ENCODE data around the gene SNX30.

SNX30 gene

DNA sequence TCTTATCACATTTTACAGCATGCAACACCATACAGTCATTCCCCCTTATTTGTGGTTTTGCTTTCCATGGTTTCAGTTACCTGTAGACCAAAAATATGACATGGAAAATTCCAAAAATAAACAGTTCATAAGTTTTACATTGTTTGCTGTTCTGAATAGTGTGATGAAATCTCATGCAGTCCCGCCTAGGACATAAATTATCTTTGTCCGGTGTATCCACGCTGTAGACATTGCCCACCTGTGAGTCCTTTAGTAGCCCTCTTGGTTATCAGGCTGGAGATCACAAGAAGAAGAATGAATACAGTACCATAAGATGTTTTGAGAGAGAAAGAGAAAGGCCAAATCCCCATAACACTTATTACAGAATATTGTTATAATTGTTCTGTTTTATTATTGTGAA lies 72.1 kb downstream of the SNX30 start:
- no peak for DNase-seq (ENCODE audit: low read depth in 3 of 3)

DNA sequence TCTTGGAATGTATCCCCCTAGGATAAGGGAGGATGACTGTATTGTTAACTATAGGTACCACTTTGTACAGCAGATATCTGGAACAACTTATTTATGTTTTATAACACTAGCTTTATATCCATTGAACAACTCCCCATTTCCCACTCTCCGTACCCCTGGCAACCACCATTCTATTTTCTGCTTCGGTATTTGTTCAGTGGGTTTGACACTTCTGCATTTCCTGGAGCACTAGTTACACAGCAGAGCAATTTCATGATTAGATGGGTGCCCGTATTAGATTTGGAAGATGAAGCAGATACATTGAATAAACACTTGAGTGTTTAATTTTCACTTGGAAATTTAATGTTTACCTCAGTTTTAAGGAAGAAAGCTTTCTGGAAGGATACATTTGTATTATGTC lies 72.7 kb downstream of the SNX30 start:
- DNase-seq (ENCODE audit: low read depth in 3 of 3), result no peak

DNA sequence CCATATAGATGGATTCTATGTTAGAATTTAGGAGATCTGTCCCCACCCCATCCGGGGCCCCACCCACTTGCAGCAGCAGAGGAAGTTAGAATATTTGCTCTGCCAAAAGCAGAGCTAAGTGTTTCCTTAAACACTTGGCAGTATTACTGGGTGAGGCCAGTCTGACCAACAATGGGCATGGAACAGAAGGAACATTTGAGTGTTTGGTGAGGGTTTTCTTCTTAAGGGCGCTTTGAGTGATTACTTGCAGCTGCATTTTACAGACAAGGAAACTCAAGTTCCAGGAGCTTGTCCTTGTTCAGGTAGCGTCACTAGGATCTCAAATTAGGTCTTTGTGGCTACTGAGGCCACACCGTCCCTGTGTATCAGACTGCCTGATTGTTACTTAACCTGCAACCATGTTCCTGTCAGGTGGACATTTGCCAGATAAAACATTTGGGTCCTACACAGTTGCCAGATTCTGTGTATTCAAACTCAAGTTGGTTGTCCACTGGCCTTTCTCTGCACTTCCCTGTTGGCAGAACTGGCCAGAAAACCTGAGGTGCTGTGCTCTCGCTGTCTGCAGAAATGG lies 80.8 kb downstream of the SNX30 start:
- no peak for DNase-seq (ENCODE audit: low read depth in 3 of 3)

DNA sequence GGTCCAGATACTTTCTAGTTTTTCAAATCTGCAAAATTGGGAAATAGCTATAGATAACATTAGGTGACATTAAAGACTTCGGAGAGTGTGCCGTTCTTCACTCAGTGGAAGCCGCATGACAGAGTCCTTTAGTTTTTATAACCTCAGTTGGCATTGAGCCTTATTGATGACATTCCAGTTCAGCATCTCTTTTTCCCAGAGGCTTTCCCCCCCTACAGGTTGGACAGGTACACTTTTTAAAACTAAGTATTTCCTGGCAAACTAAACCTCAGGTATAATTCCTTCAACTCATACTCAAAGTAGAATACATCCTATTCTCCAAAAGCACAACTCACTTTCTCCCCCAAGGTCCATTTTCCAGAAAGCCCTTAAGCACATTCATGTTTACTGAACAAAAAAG lies 81.4 kb downstream of the SNX30 start:
- DNase-seq (ENCODE audit: low read depth in 3 of 3), result no peak

DNA sequence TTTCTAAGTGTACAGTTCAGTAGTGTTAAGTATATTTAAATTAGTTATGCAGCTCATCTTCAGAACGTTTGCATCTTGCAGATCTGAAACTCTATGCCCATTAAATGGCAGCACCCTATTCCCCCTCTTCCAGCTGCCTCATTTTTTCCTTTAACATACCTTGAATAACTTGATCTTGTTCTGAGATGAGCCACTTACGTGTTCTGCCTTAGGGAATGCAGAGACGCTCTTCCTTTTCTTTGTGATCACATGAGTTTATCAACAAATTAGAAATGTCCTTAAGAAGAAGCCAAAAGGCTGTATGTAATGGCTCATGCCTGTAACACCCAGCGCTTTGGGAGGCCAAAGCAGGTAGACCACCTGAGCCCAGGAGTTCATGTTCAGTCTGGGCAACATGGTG lies 82.5 kb downstream of the SNX30 start:
- no peak for DNase-seq (ENCODE audit: low read depth in 3 of 3)

DNA sequence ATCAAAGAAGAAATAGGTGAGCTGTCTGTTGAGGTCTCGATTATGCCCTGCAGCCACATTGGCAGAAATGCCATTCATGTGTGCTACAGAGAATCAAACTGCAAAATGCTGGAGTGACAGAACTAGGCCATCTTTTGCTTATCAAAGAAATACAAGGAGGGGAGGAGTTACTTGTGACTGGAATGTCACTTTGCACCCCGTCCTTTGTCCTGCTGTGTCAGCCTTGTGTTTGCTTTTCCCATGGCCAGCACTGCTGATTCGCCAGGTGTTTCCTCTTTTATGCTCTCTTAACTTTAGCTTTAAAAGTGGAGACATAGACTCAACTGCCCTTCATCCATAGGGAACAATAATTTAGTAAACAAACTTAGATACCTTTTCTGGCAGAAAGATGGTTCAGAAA lies 85.8 kb downstream of the SNX30 start:
- DNase-seq (ENCODE audit: low read depth in 3 of 3), result no peak

DNA sequence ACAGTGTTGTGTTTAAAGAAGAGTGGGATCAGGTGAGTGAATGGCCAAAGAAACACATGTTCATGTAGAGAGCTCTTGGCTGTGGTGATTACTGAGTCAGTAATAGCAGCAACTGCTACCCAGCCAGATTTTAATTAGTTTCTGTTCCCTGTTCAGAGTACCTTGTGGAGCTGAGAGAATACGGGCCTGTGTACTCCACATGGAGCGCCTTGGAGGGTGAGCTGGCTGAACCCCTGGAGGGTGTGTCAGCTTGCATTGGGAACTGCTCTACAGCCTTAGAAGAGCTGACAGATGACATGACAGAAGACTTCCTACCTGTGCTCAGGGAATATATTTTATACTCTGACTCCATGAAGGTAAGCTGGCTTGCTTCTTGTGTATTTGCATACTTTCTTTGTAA lies 87.8 kb downstream of the SNX30 start:
- DNase-seq (ENCODE audit: low read depth in 3 of 3), result no peak

DNA sequence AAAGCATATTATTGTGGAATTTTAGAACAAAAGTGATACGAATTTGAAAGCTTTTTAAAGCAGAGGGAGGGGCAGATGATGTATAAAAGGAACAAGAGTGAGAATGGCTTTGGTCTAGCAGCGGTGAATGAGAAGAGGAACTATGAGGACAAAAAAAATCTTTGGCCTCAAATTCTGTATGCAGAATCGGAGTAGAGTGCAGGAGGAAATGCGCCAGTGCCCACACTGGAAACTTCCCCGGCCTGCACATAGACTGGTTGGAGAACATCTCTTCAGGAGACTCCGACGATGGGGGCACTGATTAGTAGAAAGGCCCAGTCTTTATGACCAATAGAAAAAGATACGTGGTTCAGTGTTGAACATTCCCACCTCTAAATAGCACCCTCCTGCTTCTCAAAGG lies 88.8 kb downstream of the SNX30 start:
- DNase-seq (ENCODE audit: low read depth in 3 of 3), result no peak

DNA sequence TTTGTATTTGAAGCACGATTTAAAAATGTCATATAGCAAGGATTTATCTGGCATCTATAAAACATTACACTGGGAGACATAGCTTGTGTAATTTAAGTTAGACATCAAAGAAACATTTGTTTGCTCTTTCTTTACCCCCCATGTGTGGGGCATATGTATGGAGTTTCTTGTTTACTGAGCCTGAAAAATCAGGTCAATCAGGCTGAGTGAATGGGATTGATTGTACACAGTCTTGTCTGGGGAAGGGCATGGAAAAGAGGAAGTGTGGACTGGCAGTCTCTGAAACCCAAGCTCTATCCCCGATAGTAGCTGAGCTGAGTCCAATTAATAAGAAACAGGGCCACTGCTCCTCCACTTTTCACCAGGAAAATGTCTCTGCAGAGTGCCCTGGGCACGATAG lies 90.7 kb downstream of the SNX30 start:
- no peak for DNase-seq (ENCODE audit: low read depth in 3 of 3)

DNA sequence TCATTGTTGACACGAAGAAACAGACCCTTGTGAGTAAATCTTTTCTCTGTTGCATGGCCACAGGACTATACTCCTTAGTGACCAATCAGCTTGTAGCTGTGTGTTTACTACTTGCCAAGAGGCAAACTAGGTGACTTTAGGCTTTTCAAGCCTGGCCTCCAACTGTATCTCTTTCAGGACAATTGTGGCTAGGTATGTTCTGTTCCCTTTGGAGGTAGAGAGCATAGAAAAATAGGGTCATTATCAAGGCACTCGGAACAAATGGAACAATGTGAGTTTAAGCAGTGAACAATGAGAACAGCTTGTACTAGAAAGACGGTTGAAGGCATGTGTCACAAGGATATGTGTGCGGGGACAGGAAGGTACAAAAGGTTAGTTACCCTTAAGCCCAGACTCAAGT lies 92.0 kb downstream of the SNX30 start:
- DNase-seq (ENCODE audit: low read depth in 3 of 3), result no peak

DNA sequence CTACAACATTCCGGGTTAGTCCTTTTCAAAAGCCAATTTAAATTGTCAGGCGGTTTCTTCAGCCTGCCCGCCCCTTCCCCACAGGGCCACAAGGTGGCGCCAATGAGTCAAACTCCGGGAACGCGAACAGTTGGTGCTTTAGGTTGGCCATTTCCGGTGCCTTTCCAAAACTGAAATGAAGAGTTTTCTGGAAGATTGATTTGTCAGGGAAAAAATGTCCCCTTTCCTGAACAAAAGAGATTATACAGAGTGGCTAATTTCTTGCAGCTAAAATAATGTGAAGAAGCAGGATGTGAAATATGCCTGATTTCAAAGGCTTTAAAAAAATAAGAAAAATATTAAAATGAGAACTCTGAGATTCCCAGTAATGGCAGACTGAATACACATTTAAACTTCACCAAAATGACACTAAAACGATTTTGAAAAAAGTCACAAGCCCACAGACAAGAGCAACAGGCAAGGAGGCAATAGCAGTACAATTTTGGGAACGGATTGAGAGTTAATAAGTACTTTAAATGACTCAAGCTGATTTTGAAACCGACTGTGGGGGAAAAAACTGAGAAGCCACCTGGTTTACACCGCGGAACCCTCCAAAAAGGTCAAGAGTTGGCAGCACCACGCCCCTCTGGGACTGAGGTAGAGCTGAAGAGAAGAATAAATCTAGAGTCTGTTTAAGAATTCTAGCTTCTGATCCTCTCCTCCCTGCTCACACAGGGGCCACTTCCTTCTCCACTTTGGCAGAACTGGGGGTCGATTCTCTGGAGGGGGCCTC lies 94.4 kb downstream of the SNX30 start:
- peak; percentile 60 to 66 (median 62) for DNase-seq (ENCODE audit: low read depth in 3 of 3)

DNA sequence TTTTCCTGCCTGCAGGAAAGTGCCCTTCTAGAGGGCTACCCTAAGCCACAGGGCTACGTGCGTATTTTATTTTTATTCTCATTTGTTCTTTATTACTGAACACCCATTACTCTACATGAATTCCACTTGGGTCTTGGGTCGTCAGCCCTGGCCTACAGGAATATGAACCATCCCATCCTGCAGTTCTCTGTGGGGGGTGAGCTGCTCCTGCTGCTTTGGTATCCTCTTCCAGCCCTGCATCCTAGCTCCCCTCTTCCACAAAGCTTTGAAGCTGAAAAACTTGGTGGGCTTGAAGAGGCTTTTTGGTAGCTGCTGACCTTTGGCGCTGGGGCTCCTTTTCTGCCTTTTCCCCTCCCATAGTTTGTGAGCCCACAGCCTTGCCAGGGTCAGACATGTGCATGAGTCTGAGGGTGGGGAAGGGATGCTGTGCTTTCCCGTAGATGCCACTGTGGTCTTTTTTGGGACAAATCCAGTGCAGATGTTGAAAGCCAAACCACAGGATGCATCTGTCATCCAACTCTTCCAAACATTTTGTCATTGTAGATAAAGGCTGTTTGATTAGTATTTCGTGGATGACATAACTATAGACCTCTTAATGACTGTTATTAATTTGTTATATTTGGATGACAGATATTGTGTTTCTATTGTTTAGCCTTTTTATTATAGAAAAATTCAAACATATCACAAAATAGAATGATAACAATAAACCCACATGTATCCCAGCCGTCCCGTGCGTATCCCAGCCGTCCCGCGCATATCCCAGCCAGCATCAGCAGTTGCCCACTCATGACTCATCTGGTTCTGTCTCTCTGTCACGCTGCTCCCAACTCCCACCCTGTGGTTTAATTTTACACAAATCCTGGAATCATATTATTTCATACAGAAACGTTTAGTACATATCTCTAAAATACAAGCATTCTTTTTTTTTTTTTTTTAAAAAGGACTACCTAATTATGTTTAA lies 96.2 kb downstream of the SNX30 start:
- no peak for DNase-seq (ENCODE audit: low read depth in 3 of 3)

DNA sequence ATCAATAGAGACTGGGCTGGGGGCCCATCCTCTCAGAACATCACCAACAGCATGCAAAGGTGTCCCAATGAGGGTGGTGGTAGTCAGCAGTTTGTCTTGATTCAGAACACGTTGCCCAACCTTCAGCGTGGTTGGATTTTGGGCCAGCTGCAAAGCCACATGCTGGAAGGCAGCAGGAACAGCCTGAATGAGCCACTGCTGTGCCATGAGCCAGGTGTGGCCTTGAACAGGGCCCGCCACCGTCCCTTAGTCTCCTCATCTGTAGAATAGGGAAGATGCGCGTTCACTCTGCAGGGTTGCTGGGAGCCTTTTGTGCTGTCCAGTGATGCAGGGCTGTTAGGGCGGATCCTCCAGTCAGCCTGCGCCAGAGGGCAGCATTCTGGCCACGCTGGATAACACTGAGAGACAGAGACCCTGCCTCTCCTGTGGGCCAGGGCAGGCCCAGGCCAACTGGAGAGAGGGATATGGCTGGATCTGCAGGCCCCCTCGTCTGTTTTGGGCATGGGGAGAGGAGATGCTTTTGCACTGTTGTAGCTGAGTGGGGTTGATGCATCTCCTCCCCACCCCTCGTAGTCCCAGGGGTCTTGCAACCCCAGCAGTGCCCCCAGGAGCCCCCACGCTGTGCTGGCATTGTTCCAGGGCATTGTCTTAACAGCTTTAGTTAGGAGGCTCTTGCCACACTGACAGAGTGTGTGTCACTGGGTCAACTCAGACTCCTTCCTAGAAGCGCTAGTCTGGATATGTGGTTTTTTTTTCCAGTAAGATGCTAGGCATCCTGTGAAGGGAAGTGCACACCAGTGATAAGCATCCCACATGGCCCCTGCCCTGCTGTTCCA lies 98.0 kb downstream of the SNX30 start:
- no peak for DNase-seq (ENCODE audit: low read depth in 3 of 3)

DNA sequence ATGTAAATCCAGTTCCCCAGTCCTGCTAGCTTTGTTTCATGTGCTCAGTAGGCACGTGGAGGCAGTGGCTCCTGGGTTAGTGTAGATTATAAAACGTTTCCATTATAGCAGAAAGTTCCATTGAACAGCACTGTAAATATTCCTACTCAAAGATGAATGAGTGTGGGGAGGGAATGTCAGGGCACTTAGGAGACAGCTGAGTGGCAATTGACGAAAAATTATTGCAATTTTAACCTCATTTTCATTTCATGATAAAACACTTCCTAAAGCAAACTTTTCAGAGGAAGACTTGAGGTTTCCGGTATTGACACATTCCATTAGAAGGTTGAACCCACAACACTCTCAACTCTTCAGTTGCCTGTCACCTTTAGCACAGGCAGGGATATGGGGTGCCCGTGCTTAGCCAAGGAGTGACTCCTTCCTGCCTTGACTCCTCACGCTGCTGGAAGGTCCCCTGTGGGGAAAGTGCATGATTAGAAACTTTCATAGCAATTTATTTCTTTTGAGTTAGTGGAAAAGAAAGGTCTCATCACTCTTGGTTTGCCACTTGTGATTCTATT lies 98.9 kb downstream of the SNX30 start:
- no peak for DNase-seq (ENCODE audit: low read depth in 3 of 3)

DNA sequence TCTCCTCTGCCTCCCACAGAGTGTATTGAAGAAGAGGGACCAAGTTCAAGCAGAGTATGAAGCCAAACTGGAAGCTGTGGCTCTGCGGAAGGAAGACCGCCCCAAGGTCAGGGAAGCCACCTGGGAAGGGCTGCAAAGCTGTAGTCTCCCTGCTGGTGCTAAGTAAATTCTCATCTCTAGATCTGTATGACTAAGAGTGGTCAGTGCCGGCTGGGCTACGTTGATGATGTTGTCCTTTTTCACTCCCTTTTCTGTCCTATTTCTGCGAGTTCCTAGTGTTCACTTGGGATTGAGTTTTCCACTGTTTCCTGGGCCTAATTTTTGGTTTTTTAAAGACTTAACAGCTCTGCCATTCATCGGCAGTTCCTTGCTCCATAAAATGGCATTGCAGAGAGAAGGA lies 100.3 kb downstream of the SNX30 start:
- DNase-seq (ENCODE audit: low read depth in 3 of 3), result no peak

DNA sequence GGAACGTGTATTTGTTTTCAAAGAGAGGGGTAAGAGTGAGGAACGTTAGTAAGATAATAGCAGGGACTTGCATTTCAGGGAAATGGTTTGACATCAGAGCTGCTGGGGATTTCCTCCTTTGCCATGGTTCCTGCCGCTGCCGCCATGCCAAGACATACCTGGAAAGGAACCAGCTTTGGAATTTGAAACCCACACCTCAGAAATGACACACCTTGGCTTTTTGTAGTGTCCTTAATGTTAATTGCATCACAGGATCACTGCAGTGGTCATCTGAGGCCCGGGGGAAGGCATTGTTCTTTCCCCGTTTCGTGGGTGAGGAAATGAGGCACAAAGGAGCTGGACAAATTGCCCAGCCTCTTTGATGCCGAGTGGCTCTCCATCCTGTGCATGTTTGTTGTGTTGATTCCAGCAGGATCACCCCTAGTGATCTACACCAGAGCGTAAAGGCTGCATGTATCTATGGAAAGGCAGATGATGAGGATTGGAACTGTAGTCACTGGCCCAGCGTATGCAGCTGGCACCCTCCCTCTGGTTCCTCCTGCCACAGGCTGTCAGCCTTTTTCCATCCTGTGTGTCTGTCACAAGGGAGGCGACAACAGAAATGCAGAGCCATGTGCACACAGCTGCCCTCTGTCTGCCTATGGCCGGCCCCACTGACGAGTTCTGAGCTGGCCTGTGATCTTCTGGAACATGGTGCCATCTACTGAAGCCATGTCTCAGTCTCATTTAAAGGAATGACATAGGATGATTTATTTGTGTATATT lies 102.4 kb downstream of the SNX30 start:
- no peak for DNase-seq (ENCODE audit: low read depth in 3 of 3)

DNA sequence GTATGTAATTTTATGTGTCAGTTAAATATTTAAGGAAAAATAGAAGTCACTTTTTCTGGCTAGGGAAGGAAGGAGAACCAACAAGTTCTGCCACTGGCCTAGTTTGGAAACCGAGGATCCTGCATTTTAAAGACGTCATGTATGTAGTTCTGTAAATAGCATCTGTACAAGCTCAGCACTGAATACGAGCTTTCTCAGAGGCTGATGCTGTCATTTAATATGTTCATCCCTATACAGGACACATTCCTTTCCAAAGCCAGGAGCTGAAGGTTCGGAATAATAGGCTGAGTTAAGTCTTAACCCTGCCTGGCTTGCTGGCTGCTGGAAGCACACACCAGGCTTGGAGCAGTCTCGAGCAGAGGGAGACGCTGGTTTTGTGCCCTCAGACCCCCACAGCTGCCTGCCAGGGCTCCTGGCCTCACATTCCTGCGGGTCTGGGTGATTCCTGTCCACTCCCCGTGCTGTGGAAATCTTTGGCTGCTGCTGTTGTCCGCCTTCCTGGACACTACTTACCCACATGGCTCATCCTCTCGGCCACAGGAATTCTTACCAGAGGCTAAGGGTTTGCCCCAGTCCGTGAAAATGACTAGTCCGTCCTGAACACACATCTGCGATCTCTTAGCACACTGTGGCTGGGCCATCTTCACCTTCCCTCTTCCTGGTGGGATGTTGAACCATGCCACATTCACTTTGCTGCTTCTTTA lies 103.5 kb downstream of the SNX30 start:
- no peak for DNase-seq (ENCODE audit: low read depth in 3 of 3)

DNA sequence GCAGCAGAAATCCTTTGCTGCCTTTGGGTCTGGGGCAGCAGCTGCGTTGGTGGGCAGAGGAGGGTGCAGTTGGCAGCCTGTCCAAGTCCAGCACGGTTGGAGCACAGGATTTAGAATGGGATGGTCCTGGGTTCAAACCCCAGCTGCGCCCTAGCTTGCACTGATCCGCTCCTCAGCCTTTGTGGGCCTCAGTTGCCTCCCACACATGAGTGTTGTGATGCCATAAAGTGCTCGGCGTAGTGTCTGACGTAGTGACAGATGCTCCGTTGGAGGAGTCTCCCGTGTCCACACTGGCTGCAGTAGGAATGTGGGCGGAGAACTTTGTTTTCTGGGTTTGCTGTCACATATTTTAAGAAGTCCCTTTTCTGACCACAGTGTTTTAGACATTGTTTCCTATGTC lies 104.1 kb downstream of the SNX30 start:
- DNase-seq (ENCODE audit: low read depth in 3 of 3), result no peak

DNA sequence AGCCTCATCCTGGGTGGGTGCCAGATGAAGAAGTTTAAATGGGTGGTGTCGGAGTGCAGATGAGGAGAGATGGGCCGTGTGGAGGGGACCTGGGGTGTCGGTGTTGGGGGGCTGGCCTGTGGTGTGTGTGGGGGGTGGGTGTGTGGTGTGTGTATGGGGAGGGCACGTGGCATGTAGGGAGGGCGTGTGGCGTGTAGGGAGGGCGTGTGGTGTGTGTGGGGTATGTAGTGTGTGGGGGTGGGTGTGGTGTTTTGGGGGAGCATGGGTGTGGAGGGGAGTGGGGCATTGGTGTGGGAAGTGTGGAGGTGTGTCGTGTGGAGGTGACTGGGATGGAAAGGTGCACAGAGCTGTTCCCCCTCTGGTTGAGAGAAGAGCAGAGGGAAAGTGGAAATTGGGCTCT lies 105.6 kb downstream of the SNX30 start:
- DNase-seq (ENCODE audit: low read depth in 3 of 3), result no peak

DNA sequence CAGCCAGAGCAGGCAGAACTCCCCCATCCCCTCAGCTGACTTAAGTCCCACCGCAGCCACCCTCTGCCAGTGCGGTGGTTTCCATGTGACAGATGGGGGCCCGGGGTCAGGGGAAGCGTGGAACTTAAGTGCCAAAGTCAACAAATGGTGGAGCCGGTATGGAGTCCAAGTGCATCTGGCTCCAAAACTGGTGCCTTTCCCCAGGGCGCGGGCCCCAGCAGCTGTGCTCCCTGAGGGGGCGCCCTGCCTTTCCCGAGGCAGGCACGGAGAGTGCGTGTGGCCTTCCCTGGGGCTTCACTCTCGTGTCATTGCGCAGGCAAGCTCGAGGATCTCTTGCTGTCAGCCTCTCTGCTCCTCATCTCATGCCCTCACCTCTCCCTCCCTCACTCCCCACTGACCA lies 106.3 kb downstream of the SNX30 start:
- no peak for DNase-seq (ENCODE audit: low read depth in 3 of 3)
